ENCODE measurements around the gene ASXL2. TPM values are rescaled to one million over a fixed set of nuclear protein-coding genes. Genes with fewer than 3 reads are reported as not detected.

The ASXL2 gene
- total RNA-seq, 8 experiments from 2014 or later: 3.3 to 24.0 (median 8.2) TPM

GRCh38 chr2:25822190-25823117, 55.8 kb downstream of the ASXL2 start:
- ATAC-seq (replicated peaks in 6 of 8): peak in 4 of 8 experiments; percentile 33 to 61 (median 57)
- in situ Hi-C loops (cut with MboI; ENCODE audit: low pct_unique_long_range_greater_than_20kb in 2 of 9, low sequenced_read_pairs in 9 of 9, unreplicated experiment in 9 of 9): no loop called here
- WGBS, 10 experiments: 37 to 95% (median 71%) methylated on average over 3 to 18 of the region's 30 CpGs
- H3K27ac ChIP-seq: peak overlapping the region in 1 of 2 donors; percentile 48
- no peaks in the 10 kb centered on the region for H3K4me1 ChIP-seq (replicated peaks in 1 of 2)
- peak overlapping the region in 2 of 5 donors; percentile 9 to 20 for H3K4me3 ChIP-seq

GRCh38 chr2:25821225-25822056, 56.8 kb downstream of the ASXL2 start:
- peak in 1 of 8 experiments; percentile 44 for ATAC-seq (replicated peaks in 6 of 8)
- Histone ChIP-seq H3K4me3 (no peak overlapping the region), H3K4me1 (replicated peaks in 1 of 2) (no peaks in the 10 kb centered on the region), H3K27ac (no peak overlapping the region)
- 50 to 98% (median 92%) methylated on average over 1 to 8 of the region's 9 CpGs; no CpG with 5 or more reads in 1 of the 10 experiments for WGBS, 10 experiments
- in situ Hi-C loops (cut with MboI; ENCODE audit: low pct_unique_long_range_greater_than_20kb in 2 of 9, low sequenced_read_pairs in 9 of 9, unreplicated experiment in 9 of 9): no loop called here

GRCh38 chr2:25819597-25820039, 58.7 kb downstream of the ASXL2 start:
- no peaks in the 10 kb centered on the region for H3K4me1 ChIP-seq (replicated peaks in 1 of 2)
- H3K27ac ChIP-seq: no peak overlapping the region
- in situ Hi-C loops (cut with MboI; ENCODE audit: low pct_unique_long_range_greater_than_20kb in 2 of 9, low sequenced_read_pairs in 9 of 9, unreplicated experiment in 9 of 9): no loop called here
- ATAC-seq (replicated peaks in 6 of 8): no peak
- no peak overlapping the region for H3K4me3 ChIP-seq

GRCh38 chr2:25817630-25818029, 60.7 kb downstream of the ASXL2 start:
- Histone ChIP-seq H3K4me3 (no peak overlapping the region), H3K27ac (no peak overlapping the region), H3K4me1 (replicated peaks in 1 of 2) (no peaks in the 10 kb centered on the region)
- in situ Hi-C loops (cut with MboI; ENCODE audit: low pct_unique_long_range_greater_than_20kb in 2 of 9, low sequenced_read_pairs in 9 of 9, unreplicated experiment in 9 of 9): no loop called here
- no peak for ATAC-seq (replicated peaks in 6 of 8)

- in situ Hi-C loops (cut with MboI; ENCODE audit: low pct_unique_long_range_greater_than_20kb in 2 of 9, low sequenced_read_pairs in 9 of 9, unreplicated experiment in 9 of 9): no loop called here
- no peaks in the 10 kb centered on the region for H3K4me1 ChIP-seq (replicated peaks in 1 of 2)
- WGBS, 10 experiments: 52 to 100% (median 95%) methylated on average over 1 to 3 of the region's 3 CpGs
- no peak overlapping the region for H3K4me3 ChIP-seq
- ATAC-seq (replicated peaks in 6 of 8): no peak
- H3K27ac ChIP-seq: no peak overlapping the region
Measured at GRCh38 chr2:25817006-25817405, 61.3 kb downstream of the ASXL2 start.

- Histone ChIP-seq H3K4me1 (replicated peaks in 1 of 2) (no peaks in the 10 kb centered on the region), H3K27ac (no peak overlapping the region), H3K4me3 (no peak overlapping the region)
- in situ Hi-C loops (cut with MboI; ENCODE audit: low pct_unique_long_range_greater_than_20kb in 2 of 9, low sequenced_read_pairs in 9 of 9, unreplicated experiment in 9 of 9): no loop called here
- WGBS, 10 experiments: 79 to 100% (median 91%) methylated on average over 1 to 6 of the region's 6 CpGs
- no peak for ATAC-seq (replicated peaks in 6 of 8)
Measured at GRCh38 chr2:25816249-25816648, 62.0 kb downstream of the ASXL2 start.

- H3K27ac ChIP-seq: no peak overlapping the region
- H3K4me1 ChIP-seq (replicated peaks in 1 of 2): no peaks in the 10 kb centered on the region
- ATAC-seq (replicated peaks in 6 of 8): peak in 2 of 8 experiments; percentile 36
- in situ Hi-C loops (cut with MboI; ENCODE audit: low pct_unique_long_range_greater_than_20kb in 2 of 9, low sequenced_read_pairs in 9 of 9, unreplicated experiment in 9 of 9): no loop called here
- H3K4me3 ChIP-seq: no peak overlapping the region
- 70 to 100% (median 100%) methylated on average over 1 of the region's 1 CpG; no CpG with 5 or more reads in 2 of the 10 experiments for WGBS, 10 experiments
Measured at GRCh38 chr2:25814681-25815080, 63.6 kb downstream of the ASXL2 start.

GRCh38 chr2:25810428-25810827, 67.9 kb downstream of the ASXL2 start:
- in situ Hi-C loops (cut with MboI; ENCODE audit: low pct_unique_long_range_greater_than_20kb in 2 of 9, low sequenced_read_pairs in 9 of 9, unreplicated experiment in 9 of 9): no loop called here
- WGBS, 10 experiments: 50 to 100% (median 95%) methylated on average over 1 to 5 of the region's 5 CpGs; no CpG with 5 or more reads in 2 of the 10 experiments
- Histone ChIP-seq H3K4me3 (no peak overlapping the region), H3K27ac (no peak overlapping the region), H3K4me1 (replicated peaks in 1 of 2) (no peaks in the 10 kb centered on the region)
- ATAC-seq (replicated peaks in 6 of 8): no peak

- WGBS, 10 experiments: 81 to 100% (median 96%) methylated on average over 1 to 3 of the region's 3 CpGs; no CpG with 5 or more reads in 2 of the 10 experiments
- in situ Hi-C loops (cut with MboI; ENCODE audit: low pct_unique_long_range_greater_than_20kb in 2 of 9, low sequenced_read_pairs in 9 of 9, unreplicated experiment in 9 of 9): no loop called here
- H3K27ac ChIP-seq: no peak overlapping the region
- H3K4me3 ChIP-seq: no peak overlapping the region
- H3K4me1 ChIP-seq (replicated peaks in 1 of 2): no peaks in the 10 kb centered on the region
- no peak for ATAC-seq (replicated peaks in 6 of 8)
Measured at GRCh38 chr2:25809646-25810045, 68.6 kb downstream of the ASXL2 start.

GRCh38 chr2:25808006-25808383, 70.3 kb downstream of the ASXL2 start:
- ATAC-seq (replicated peaks in 6 of 8): no peak
- H3K27ac ChIP-seq: no peak overlapping the region
- H3K4me3 ChIP-seq: no peak overlapping the region
- no peaks in the 10 kb centered on the region for H3K4me1 ChIP-seq (replicated peaks in 1 of 2)
- in situ Hi-C loops (cut with MboI; ENCODE audit: low pct_unique_long_range_greater_than_20kb in 2 of 9, low sequenced_read_pairs in 9 of 9, unreplicated experiment in 9 of 9): no loop called here
- WGBS, 10 experiments: 67 to 100% (median 90%) methylated on average over 1 to 2 of the region's 2 CpGs; no CpG with 5 or more reads in 3 of the 10 experiments

- no peak overlapping the region for H3K27ac ChIP-seq
- 10 to 100% (median 33%) methylated on average over 1 of the region's 1 CpG; no CpG with 5 or more reads in 3 of the 10 experiments for WGBS, 10 experiments
- ATAC-seq (replicated peaks in 6 of 8): no peak
- no peak overlapping the region for H3K4me3 ChIP-seq
- in situ Hi-C loops (cut with MboI; ENCODE audit: low pct_unique_long_range_greater_than_20kb in 2 of 9, low sequenced_read_pairs in 9 of 9, unreplicated experiment in 9 of 9): no loop called here
- no peaks in the 10 kb centered on the region for H3K4me1 ChIP-seq (replicated peaks in 1 of 2)
Measured at GRCh38 chr2:25806941-25807340, 71.3 kb downstream of the ASXL2 start.

GRCh38 chr2:25805987-25806386, 72.3 kb downstream of the ASXL2 start:
- 80 to 100% (median 100%) methylated on average over 1 to 2 of the region's 2 CpGs; no CpG with 5 or more reads in 2 of the 10 experiments for WGBS, 10 experiments
- H3K4me3 ChIP-seq: no peak overlapping the region
- H3K4me1 ChIP-seq (replicated peaks in 1 of 2): no peaks in the 10 kb centered on the region
- in situ Hi-C loops (cut with MboI; ENCODE audit: low pct_unique_long_range_greater_than_20kb in 2 of 9, low sequenced_read_pairs in 9 of 9, unreplicated experiment in 9 of 9): no loop called here
- no peak for ATAC-seq (replicated peaks in 6 of 8)
- no peak overlapping the region for H3K27ac ChIP-seq

GRCh38 chr2:25804338-25804737, 73.9 kb downstream of the ASXL2 start:
- 90 to 100% (median 100%) methylated on average over 1 to 3 of the region's 3 CpGs; no CpG with 5 or more reads in 5 of the 10 experiments for WGBS, 10 experiments
- no peak overlapping the region for H3K4me3 ChIP-seq
- in situ Hi-C loops (cut with MboI; ENCODE audit: low pct_unique_long_range_greater_than_20kb in 2 of 9, low sequenced_read_pairs in 9 of 9, unreplicated experiment in 9 of 9): no loop called here
- no peak for ATAC-seq (replicated peaks in 6 of 8)
- H3K27ac ChIP-seq: no peak overlapping the region
- no peaks in the 10 kb centered on the region for H3K4me1 ChIP-seq (replicated peaks in 1 of 2)
